Esophagus muscularis mucosa (tissue), 4 donors: ENCODE data around the gene PARG.

Experiments
- EP300 ChIP-seq: sonication (generic); formaldehyde crosslinking; IDR thresholded peaks from one replicate; pipeline ENCODE4 v1.6.1; 2017; ENCODE audit warnings: antibody characterized with exemption
- POLR2AphosphoS5 ChIP-seq, 2 donors: sonication (generic); formaldehyde crosslinking; IDR thresholded peaks; one replicate each; pipeline ENCODE4 v1.6.1; 2017; ENCODE audit warnings: antibody characterized with exemption in 2 of 2
- TF ChIP-seq, protein P1 (sequence below), 3 experiments: fragments of 200-600 bp in 2 of 3; fragments of 450-650 bp in 1 of 3; sonication (generic) in 2 of 3; IDR thresholded peaks; one replicate each; pipeline ENCODE4 v1.5.1; 2017 to 2019; ENCODE audit warnings: antibody characterized with exemption in 3 of 3, mild to moderate bottlenecking in 2 of 3, moderate library complexity in 1 of 3

DNA sequence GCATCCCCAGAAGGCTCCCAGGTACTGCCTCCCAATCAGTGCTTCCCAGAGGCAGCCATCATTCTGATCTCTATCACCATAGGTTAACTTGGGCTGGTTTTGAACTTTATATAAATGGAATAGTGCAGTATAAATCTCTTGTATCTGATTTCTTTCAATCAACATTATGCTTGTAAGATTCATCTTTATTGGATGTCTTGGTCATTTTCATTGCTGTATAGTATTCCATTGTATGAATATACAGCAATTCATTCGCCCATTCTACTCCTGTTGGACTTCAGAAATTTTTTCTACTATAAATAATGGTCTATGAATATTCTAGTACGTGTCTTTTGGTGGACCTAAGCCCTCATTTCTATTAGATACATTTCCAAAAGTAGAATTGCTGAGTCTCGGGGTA is 163.6 kb downstream of the PARG start:
- TF ChIP-seq, protein P1, sequence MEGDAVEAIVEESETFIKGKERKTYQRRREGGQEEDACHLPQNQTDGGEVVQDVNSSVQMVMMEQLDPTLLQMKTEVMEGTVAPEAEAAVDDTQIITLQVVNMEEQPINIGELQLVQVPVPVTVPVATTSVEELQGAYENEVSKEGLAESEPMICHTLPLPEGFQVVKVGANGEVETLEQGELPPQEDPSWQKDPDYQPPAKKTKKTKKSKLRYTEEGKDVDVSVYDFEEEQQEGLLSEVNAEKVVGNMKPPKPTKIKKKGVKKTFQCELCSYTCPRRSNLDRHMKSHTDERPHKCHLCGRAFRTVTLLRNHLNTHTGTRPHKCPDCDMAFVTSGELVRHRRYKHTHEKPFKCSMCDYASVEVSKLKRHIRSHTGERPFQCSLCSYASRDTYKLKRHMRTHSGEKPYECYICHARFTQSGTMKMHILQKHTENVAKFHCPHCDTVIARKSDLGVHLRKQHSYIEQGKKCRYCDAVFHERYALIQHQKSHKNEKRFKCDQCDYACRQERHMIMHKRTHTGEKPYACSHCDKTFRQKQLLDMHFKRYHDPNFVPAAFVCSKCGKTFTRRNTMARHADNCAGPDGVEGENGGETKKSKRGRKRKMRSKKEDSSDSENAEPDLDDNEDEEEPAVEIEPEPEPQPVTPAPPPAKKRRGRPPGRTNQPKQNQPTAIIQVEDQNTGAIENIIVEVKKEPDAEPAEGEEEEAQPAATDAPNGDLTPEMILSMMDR (IDR thresholded peaks at IDR 0.05) = no peak
- TF ChIP-seq POLR2AphosphoS5 (IDR thresholded peaks at IDR 0.05) = no peak
- TF ChIP-seq EP300 = no peak
